ENCODE measurements around the gene ZC3H6.

DNA sequence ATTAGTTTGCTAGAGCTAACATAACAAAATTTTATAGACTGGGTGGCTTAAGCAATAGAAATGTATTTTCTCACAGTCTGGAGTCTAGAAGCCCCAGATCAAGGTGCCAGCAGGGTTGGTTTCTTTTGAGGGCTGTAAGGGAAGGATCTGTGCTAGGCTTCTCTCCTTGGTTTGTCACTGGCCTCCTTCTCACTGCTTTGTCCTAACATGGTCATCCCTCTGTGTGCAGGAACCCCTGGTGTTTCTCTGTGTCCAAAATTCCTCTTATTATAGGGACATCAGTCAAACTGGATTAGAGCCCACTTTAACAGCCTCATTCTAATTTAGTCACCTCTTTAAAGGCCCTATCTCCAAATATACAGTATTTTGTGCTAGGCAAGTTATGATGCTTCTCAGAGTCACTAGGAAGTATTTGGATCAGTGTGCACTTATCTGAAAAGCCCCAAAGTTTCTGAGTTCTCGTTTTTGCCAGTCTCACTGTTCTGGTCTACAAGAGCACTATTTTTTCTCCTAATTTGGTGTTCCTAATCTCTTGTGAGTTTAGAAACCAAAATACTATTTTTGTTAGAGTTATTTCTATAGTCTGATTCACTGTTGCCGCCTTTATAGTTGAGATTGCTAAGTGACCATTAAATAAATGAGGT, 29.0 kb downstream of the ZC3H6 start:
- TF ChIP-seq, protein P1, sequence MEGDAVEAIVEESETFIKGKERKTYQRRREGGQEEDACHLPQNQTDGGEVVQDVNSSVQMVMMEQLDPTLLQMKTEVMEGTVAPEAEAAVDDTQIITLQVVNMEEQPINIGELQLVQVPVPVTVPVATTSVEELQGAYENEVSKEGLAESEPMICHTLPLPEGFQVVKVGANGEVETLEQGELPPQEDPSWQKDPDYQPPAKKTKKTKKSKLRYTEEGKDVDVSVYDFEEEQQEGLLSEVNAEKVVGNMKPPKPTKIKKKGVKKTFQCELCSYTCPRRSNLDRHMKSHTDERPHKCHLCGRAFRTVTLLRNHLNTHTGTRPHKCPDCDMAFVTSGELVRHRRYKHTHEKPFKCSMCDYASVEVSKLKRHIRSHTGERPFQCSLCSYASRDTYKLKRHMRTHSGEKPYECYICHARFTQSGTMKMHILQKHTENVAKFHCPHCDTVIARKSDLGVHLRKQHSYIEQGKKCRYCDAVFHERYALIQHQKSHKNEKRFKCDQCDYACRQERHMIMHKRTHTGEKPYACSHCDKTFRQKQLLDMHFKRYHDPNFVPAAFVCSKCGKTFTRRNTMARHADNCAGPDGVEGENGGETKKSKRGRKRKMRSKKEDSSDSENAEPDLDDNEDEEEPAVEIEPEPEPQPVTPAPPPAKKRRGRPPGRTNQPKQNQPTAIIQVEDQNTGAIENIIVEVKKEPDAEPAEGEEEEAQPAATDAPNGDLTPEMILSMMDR (IDR thresholded peaks at IDR 0.05), result no peak
- no peak for TF ChIP-seq POLR2A (IDR thresholded peaks at IDR 0.05)

Data from uterus (tissue), 2 donors.